Lower leg skin (tissue), 4 donors: ENCODE results near the gene ARF1. TPM values are rescaled to one million over a fixed set of nuclear protein-coding genes. Genes with fewer than 3 reads are reported as not detected.

Experiments used
- DNase-seq, 2 donors: peaks; one replicate each; pipeline ENCODE4 v3.0.0-alpha.2; 2019; ENCODE audit warnings: low spot score in 2 of 2
- H3K4me3 ChIP-seq: fragments of 200-600 bp; sonication (generic); 2 replicates; pipeline ENCODE4 v1.5.1; 2017; ENCODE audit warnings: mild to moderate bottlenecking, low read depth; ENCODE audit not compliant: poor library complexity, severe bottlenecking
- POLR2A ChIP-seq, 2 donors: fragments of 450-650 bp; IDR thresholded peaks; one replicate each; pipeline ENCODE4 v1.6.1; 2016 to 2017; ENCODE audit warnings: antibody characterized with exemption in 2 of 2, mild to moderate bottlenecking in 1 of 2, moderate library complexity in 1 of 2
- WGBS, 2 donors: methylation state at CpG; one replicate each; pipeline ENCODE4 v1.1.5; 2018; 5-methylcytosine and 5-hydroxymethylcytosine counted together
- intact Hi-C: fragments of 100-400 bp; cut with DNase I; formaldehyde crosslinking; loops from one replicate; pipeline ENCODE4 v1.15.0; 2023; ENCODE audit warnings: low total_unique reads
- total RNA-seq, 4 donors: library from RNA; depleted of rRNA; stranded (reverse); fragments of >200 nt; gene quantifications; one replicate each; pipeline ENCODE4 v1.1.0, GENCODE V29; 2016
- TF ChIP-seq, protein P1 (sequence below), 3 donors: fragments of 450-650 bp; IDR thresholded peaks; one replicate each; pipeline ENCODE4 v1.5.1; 2016; ENCODE audit warnings: antibody characterized with exemption in 3 of 3, mild to moderate bottlenecking in 3 of 3, moderate library complexity in 2 of 3

ARF1 gene
- total RNA-seq, 4 donors from 2014 or later, result 242 to 326 (median 317) TPM

DNA sequence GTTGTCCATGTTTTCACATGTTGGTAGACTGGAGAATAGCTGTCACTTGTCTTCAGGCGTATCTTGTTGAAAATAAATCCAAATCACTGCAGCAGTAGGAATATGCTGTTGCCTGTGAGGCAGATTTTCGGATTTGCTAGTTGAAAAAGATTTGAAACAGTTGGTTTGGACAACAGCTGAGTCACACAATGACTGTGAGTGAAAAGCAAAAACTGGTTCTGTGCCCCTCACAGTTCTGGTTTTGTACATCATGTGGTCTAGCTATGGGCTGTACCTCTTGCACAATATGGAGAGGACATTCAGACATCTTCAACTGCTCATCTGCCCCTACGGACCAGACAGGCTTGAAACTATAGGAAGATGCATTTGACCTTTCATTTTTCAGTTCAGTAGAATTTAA, 1.8 kb downstream of the ARF1 start:
- 6 to 9% methylated on average over 3 of the region's 3 CpGs for WGBS, 2 donors
- peak overlapping the region; percentile 99 for H3K4me3 ChIP-seq
- intact Hi-C loops, result no loop called here
- TF ChIP-seq, protein P1, sequence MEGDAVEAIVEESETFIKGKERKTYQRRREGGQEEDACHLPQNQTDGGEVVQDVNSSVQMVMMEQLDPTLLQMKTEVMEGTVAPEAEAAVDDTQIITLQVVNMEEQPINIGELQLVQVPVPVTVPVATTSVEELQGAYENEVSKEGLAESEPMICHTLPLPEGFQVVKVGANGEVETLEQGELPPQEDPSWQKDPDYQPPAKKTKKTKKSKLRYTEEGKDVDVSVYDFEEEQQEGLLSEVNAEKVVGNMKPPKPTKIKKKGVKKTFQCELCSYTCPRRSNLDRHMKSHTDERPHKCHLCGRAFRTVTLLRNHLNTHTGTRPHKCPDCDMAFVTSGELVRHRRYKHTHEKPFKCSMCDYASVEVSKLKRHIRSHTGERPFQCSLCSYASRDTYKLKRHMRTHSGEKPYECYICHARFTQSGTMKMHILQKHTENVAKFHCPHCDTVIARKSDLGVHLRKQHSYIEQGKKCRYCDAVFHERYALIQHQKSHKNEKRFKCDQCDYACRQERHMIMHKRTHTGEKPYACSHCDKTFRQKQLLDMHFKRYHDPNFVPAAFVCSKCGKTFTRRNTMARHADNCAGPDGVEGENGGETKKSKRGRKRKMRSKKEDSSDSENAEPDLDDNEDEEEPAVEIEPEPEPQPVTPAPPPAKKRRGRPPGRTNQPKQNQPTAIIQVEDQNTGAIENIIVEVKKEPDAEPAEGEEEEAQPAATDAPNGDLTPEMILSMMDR (IDR thresholded peaks at IDR 0.05), result no peak
- no peak for TF ChIP-seq POLR2A (IDR thresholded peaks at IDR 0.05)
- peak in 1 of 2 donors; percentile 51 for DNase-seq

DNA sequence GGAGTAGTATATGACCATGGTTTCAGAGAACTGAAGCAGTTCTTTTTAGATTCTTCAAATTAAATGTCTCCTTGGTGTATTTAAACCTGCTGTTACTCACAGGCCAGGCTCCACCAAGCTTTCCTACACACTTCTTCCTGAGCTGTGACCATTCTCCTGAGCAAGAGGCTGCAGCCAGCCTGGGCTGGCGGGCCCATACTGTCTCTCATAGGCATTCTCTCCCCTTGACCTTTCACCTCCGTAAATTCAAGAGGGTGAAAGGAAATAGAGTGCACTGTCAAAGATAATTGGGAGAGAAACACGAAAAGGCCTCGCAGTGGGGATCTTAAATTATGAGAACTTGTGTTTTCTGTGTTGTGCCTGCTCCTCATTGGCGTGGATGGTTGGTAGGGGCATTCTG, 2.3 kb downstream of the ARF1 start:
- DNase-seq, result no peak
- TF ChIP-seq, protein P1 (IDR thresholded peaks at IDR 0.05), result no peak
- TF ChIP-seq POLR2A (IDR thresholded peaks at IDR 0.05), result no peak
- intact Hi-C loops, result no loop called here
- 51 to 57% methylated on average over 5 of the region's 5 CpGs for WGBS, 2 donors
- H3K4me3 ChIP-seq, result no peak overlapping the region

DNA sequence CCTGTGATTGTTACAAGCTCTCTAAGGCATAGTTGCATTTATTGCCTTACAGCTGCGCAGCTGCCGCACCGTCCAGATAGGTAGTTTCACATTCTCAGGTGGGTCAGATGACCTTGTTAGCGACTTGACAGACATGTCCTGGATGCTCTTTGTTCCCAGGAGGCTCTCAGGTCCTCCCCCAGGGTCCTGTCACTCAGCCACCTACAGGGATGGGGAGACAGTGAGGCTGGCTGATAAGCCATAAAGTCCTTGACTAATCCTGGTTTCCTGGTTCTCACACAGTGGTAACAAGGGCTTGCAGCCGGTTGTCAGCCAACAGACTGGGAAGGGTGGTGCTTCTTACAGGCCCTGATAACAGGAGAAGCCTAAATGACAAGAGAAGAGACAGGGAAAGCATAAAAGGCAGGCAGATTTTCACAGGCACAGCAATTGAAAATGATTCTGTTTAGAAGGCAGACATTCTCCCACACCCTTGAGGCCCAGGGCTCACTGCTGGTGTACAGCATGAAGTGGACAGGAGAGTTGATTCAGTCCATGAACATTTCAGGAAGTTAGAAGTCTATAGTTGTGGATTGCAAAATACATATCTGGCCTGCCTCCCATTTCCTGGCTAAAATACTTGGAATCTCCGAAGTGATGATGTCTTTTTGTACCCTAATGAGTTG, 2.9 kb downstream of the ARF1 start:
- WGBS, 2 donors, result 36 to 43% methylated on average over 6 of the region's 6 CpGs
- H3K4me3 ChIP-seq, result no peak overlapping the region
- no peak for TF ChIP-seq POLR2A (IDR thresholded peaks at IDR 0.05)
- TF ChIP-seq, protein P1 (IDR thresholded peaks at IDR 0.05), result no peak
- no peak for DNase-seq
- intact Hi-C loops, result no loop called here

DNA sequence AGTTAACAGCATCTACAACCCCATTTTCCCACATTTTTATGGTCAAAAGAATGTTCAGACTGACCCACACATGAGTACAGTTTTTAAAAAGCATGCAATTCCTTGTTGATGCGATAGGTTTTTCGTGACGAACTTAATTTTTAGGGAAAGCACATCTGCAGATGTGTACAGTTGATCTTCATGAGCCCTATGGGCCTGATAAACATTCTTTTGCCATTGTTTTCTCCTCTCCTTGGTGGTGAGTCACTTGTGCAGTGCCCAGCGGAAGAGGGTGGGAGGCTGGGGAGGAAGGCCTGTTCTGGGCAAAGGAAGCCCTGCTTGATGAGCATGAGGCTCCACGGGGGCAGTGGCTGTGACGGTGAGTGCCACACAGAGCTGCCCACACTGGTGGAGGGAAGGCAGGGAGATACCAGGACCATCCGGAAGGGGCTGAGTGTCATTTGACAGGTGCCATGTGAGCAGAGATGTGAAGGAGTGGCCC, 5.3 kb downstream of the ARF1 start:
- DNase-seq, result no peak
- TF ChIP-seq POLR2A (IDR thresholded peaks at IDR 0.05), result no peak
- TF ChIP-seq, protein P1 (IDR thresholded peaks at IDR 0.05), result no peak
- 35 to 46% methylated on average over 7 of the region's 7 CpGs for WGBS, 2 donors
- intact Hi-C loops, result no loop called here
- H3K4me3 ChIP-seq, result no peak overlapping the region

DNA sequence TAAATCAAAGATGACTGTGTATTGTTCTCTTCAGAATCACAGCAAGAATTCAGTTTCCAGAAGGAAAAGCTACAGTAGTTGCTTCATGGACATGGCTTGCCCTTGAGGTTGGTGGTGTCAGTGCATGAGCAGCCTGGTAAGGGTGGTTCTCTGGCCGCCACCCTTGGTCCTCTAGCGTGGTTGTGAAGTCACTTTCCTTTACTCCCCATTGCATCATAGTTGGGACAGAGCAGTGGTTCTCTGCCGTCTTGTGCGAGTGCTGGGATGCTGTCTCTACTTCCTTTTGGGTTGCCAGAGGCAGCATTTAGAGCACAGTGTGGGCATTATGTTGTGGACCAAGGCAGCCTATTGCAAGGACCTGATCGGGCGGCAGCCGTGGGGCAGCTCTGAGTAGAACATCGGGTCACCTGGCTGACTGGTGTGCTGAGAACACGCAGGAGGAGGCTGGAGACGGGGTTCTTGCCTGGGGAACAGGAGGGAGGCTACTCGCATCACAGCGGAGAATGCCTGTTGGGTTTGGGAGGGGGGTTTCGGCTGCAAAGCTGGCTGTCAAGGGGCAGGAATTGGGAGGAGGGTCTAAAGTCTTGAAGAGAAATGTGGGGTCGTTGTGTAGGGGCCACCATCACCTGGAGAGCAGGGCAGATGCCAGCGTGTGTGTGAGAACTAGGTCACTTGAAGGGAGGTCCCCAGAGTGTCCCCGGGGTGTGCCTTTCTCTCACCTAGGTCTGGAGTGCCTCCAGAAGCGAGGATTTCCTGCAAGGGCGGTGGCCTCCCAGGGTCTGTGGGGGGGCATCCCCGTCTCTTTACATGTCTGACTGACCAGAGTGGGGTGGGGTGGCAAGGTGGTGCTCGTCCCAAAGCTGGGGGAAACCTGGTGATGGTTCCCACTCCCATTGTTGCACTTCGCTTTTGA, 6.3 kb downstream of the ARF1 start:
- TF ChIP-seq POLR2A (IDR thresholded peaks at IDR 0.05), result no peak
- TF ChIP-seq, protein P1 (IDR thresholded peaks at IDR 0.05), result no peak
- no peak for DNase-seq
- intact Hi-C loops, result no loop called here
- H3K4me3 ChIP-seq, result no peak overlapping the region
- 51 to 60% methylated on average over 21 of the region's 21 CpGs for WGBS, 2 donors
